ENCODE data around the gene GPX2. TPM values are rescaled to one million over a fixed set of nuclear protein-coding genes. Genes with fewer than 3 reads are reported as not detected.
A peak's percentile ranks its signal among the peaks of the same experiment; 100 is the strongest.

GPX2 gene
- polyA plus RNA-seq, 1 experiment, result 1.3 TPM

DNA sequence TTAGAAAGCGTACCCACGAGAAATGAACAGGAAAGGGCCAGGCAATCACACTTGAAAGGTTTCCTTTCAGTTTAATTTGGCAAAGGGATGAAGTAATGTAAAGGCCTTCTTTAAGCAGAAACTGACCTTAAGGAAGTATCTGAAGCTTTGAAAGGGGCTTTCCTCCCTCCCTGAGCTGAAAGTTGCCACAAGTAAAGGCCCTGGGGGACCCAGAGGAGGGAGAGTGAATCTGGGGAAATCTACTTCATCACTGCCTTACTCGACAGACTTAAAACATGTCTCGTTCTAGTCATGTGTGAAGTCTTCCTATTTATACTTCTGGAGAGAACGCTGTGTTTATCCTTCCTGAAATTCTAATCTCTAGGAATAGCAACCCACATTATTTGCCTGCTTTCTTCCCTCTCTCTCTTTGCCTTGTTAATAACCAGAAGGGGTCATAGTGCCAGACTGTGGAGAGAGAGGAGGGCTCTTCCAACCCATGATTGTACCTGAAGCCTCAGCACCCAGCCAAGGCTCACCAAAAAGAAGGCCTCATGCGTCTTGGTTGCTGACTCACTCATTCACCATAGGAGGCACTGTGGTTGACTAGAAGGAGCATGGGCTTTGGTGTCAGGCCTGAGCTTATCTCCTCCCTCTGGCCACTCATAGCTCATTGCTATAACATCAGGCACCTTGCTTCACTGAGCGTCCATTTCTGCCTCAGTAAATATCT lies 10.2 kb upstream of the GPX2 start:
- Histone ChIP-seq H3K27me3 (ENCODE audit: control insufficient read depth, insufficient read depth, low read length) (no peaks in the 10 kb centered on the region), H3K27ac (ENCODE audit: low read depth, low read length) (no peak overlapping the region), H3K9me3 (ENCODE audit: control insufficient read depth, insufficient read depth, low read length) (no peaks in the 10 kb centered on the region), H3K4me3 (ENCODE audit: low read depth, low read length) (no peak overlapping the region)
- DNase-seq (ENCODE audit: low read depth, low spot score), result no peak
- CTCF ChIA-PET, result interaction anchor here (0.5 to 1.6 kb wide), 3 partner anchors 36 to 67 kb away, joined by 3 to 10 read pairs (median 4); no protein-coding TSS in a partner anchor
- TF ChIP-seq, protein P1, sequence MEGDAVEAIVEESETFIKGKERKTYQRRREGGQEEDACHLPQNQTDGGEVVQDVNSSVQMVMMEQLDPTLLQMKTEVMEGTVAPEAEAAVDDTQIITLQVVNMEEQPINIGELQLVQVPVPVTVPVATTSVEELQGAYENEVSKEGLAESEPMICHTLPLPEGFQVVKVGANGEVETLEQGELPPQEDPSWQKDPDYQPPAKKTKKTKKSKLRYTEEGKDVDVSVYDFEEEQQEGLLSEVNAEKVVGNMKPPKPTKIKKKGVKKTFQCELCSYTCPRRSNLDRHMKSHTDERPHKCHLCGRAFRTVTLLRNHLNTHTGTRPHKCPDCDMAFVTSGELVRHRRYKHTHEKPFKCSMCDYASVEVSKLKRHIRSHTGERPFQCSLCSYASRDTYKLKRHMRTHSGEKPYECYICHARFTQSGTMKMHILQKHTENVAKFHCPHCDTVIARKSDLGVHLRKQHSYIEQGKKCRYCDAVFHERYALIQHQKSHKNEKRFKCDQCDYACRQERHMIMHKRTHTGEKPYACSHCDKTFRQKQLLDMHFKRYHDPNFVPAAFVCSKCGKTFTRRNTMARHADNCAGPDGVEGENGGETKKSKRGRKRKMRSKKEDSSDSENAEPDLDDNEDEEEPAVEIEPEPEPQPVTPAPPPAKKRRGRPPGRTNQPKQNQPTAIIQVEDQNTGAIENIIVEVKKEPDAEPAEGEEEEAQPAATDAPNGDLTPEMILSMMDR (IDR thresholded peaks at IDR 0.05; ENCODE audit: low read depth, low read length), result 0 out of 2 replicates have a peak, but pooled peaks have one; percentile 6
- POLR2A ChIA-PET, result no interaction called here

DNA sequence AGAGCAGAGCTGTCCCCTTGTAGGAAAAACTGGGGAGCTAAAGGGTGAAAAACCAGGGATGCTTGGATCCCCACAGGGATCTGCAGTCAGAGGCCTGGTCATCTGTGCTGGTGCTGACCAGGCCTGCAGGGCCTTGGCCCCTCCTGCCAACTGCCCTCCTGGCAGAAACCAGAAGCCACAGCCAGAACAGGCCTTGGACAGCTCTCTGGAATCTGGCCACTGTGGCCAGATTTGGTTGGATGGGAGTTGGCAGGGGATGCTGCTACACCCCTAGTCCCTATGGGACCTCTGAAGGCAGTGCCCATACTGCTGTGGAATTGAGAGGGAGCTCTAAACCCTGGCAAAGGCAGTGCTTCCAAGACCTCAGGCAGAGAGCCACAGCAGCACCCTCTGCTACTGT lies 9.2 kb upstream of the GPX2 start:
- no peaks in the 10 kb centered on the region for H3K27me3 ChIP-seq (ENCODE audit: control insufficient read depth, insufficient read depth, low read length)
- DNase-seq (ENCODE audit: low read depth, low spot score), result no peak
- TF ChIP-seq, protein P1 (IDR thresholded peaks at IDR 0.05; ENCODE audit: low read depth, low read length), result no peak
- no peaks in the 10 kb centered on the region for H3K9me3 ChIP-seq (ENCODE audit: control insufficient read depth, insufficient read depth, low read length)
- ChIA-PET POLR2A (interaction anchor here (0.6 kb wide), 1 partner anchor 16 kb away, joined by 5 read pairs; no protein-coding TSS in a partner anchor), CTCF (no interaction called here)
- no peak overlapping the region for H3K27ac ChIP-seq (ENCODE audit: low read depth, low read length)
- H3K4me3 ChIP-seq (ENCODE audit: low read depth, low read length), result no peak overlapping the region

DNA sequence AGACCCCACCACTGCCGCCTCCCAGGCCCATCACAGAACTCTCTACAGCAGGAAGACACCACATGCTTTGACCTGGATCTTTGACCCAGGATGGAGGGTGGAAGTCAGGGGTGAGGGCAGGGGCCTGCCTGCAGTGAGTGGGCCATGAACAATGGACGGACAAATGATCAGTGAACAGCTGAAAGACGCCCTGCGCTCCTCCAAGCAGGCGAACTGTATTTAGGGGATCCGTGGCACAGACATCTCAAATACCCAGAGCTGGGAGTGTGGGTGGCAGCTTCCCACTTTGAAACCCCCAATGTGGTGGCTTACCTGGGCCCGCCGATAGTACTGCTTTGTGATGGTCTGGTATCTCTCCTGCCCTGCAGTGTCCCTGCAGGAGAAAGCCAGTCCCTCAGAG lies 8.7 kb upstream of the GPX2 start:
- ChIA-PET POLR2A (no interaction called here), CTCF (no interaction called here)
- H3K27me3 ChIP-seq (ENCODE audit: control insufficient read depth, insufficient read depth, low read length), result no peaks in the 10 kb centered on the region
- no peak overlapping the region for H3K4me3 ChIP-seq (ENCODE audit: low read depth, low read length)
- TF ChIP-seq, protein P1 (IDR thresholded peaks at IDR 0.05; ENCODE audit: low read depth, low read length), result no peak
- no peak overlapping the region for H3K27ac ChIP-seq (ENCODE audit: low read depth, low read length)
- H3K9me3 ChIP-seq (ENCODE audit: control insufficient read depth, insufficient read depth, low read length), result no peaks in the 10 kb centered on the region
- no peak for DNase-seq (ENCODE audit: low read depth, low spot score)

DNA sequence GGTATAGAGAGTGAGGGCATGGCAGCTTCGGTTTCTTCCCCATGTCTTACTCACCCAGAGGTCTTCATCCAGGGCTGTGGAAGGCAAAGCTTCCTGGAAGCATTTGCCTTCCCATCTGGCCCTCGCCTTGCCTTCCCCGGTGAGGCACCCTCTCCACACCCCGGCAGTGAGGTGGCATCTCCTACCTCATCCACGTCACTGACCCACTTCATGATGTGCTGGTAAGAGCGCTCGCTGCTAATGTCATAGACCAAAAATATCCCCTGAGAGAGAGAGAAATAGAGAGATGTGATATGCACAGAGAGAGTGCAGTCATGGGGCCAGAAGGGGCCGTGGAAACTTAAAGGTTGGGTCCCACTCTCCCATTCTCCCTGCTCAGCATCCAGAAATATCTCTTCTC lies 8.3 kb upstream of the GPX2 start:
- POLR2A ChIA-PET, result no interaction called here
- no peak overlapping the region for H3K27ac ChIP-seq (ENCODE audit: low read depth, low read length)
- H3K27me3 ChIP-seq (ENCODE audit: control insufficient read depth, insufficient read depth, low read length), result no peaks in the 10 kb centered on the region
- TF ChIP-seq, protein P1 (IDR thresholded peaks at IDR 0.05; ENCODE audit: low read depth, low read length), result no peak
- no peak overlapping the region for H3K4me3 ChIP-seq (ENCODE audit: low read depth, low read length)
- CTCF ChIA-PET, result no interaction called here
- no peaks in the 10 kb centered on the region for H3K9me3 ChIP-seq (ENCODE audit: control insufficient read depth, insufficient read depth, low read length)
- no peak for DNase-seq (ENCODE audit: low read depth, low spot score)

DNA sequence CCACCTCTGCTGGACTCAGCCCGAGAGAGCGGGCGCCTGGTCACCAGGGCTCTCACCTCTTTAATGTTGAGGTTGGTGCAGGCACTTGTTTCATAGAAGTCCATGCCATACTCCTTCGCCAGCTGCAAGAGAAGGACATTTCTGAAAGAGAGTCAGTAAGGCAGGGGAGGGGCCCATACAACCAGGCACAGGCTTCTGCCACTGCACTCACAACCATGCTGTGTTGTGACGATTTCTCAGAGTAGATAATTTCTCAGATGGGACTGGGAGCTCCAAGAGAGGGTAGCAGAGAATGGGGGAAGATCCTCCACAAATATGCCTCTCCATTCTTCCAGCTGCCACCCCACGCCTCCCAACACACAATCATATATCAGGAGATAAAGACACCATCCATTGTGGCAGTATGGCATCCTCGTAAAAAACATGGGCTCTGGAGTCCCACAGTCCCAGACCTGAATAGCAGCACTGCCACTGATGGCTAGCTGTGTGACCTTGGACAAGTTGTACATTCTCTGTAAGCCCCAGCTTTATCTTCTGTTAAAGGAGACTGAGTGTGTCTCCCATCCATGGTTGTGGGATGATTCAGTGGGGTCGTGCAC lies 6.2 kb upstream of the GPX2 start:
- H3K27me3 ChIP-seq (ENCODE audit: control insufficient read depth, insufficient read depth, low read length), result no peaks in the 10 kb centered on the region
- CTCF ChIA-PET, result no interaction called here
- POLR2A ChIA-PET, result no interaction called here
- no peak overlapping the region for H3K4me3 ChIP-seq (ENCODE audit: low read depth, low read length)
- H3K9me3 ChIP-seq (ENCODE audit: control insufficient read depth, insufficient read depth, low read length), result no peaks in the 10 kb centered on the region
- no peak for DNase-seq (ENCODE audit: low read depth, low spot score)
- H3K27ac ChIP-seq (ENCODE audit: low read depth, low read length), result no peak overlapping the region
- TF ChIP-seq, protein P1 (IDR thresholded peaks at IDR 0.05; ENCODE audit: low read depth, low read length), result no peak
